ENCODE results near the gene ISY1.
"Not testable (repeated sequence)": the region's sequence is repeated elsewhere in the genome, so short reads cannot be mapped to it uniquely, and the experiment has no call there.

ISY1 gene

DNA sequence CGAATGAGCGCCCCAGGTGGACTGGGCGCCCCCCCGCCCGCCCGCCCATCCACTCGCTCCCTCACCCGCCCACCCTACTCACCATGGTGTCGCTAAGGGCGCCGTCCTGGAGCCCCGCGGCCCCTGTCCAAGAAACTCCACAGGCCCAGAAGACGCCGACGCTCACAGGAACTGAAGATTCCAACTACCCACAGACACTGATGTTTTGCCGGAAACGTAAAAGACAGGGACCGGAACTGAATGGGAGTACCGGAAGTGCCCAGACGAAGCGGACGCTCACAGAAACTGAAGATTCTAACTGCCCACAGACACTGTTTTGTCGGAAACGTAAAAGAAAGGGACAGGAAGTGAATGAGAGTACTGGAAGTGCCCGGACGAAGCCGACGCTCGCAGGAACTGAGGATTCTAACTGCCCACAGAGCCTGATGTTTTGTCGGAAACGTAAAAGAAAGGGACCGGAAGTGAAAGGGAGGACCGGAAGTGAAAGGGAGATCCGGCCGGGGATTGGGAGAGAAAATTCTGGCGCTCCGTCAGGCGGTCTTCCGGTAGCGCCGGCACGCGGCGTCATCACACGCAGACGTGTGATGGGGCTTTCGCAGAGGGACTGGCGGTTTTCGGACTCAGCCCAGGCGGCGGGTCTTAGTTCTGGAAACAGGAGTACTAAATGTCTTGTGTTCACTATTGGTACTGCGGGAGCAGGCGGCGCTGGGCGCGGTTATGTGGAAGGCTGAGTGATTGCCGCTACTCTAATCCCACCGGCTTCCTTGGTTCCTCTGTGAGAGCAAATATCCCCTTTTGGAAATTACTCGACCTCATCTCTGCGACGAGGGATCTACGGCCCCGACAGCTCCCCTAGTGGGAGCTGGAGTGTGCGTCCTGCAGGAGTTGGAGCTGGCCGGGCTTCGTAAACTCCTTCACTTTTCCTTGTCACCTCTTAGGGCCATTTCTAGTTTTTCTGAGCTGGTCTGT lies at the start of gene ISY1:
ISY1 (minus strand) TSS at position 173 of the 969 bp plus-strand sequence; CDS start at position 85, 88 bp downstream.
- peak; percentile 86 for DNase-seq (ENCODE audit: low read depth)

DNA sequence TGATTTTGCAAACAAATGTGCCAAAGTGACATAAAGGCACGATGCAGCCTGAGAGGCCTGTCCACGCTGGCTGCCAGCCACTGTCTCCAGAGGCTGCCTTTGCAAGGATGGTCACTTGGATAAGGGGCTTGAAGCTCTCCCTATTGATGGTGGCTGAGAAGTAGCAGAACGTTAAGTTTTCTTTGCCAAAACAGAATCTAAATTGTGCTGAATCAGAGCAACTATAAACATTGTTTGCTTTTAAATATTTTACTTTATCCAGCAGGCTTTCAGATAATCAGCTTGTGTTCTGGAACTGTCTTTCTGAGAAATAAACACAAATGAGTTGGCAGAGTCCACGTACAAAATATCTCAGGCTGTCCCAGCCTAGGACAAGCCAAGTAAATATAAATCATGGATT lies 46.6 kb upstream of the ISY1 start:
- DNase-seq (ENCODE audit: low read depth) = no peak

DNA sequence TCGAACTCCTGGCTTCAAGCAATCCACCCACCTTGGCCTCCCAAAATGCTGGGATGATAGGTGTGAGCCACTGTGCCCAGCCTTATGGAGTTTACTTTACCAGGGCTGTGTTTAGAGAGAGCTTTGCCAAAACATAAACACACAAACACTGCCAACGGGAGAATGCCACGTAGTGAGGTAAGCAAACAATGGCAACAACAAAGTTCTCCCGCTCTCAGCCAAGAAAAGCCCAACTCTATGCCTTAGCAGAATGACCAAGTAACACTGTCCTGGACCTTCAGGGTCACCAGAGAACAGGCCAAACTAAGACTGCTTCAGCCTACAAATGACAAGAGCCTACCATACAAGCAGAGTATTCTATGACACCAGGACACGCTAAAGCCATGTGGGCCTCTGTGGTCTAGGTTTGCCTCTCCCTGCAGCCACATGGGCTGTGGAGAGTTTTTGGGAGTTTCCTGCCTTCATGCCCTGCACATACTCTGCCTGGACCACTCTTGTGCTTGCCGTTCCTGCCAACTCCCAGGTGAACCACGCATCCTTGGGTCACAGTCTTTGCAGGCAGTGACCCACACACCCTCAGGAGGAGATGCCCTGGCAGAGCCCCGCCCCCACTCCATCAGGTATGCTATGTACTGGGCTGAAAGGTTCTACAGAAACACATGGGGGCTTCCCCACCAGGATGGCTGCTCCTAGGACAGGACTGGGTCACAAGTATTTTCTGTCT lies 44.4 kb upstream of the ISY1 start:
- DNase-seq (ENCODE audit: low read depth) = no peak

DNA sequence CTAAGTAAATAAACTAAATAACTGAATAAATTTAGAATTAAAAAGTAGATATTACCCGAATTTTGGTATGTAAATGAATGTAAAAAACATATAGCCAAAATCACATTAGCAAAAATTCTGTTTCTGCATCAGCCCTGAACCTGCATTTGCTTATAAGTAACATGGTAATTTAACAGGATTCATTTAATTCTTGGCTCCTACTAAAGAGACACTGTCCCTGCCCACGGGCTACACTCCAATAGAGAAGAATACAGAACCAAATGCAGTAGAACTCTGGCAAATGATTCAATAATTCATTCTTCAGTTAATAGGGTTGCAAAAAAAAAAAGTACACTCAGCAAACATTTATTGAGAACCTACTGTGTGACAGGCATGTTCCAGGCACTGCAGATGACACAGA lies 43.6 kb upstream of the ISY1 start:
- DNase-seq (ENCODE audit: low read depth) = no peak

DNA sequence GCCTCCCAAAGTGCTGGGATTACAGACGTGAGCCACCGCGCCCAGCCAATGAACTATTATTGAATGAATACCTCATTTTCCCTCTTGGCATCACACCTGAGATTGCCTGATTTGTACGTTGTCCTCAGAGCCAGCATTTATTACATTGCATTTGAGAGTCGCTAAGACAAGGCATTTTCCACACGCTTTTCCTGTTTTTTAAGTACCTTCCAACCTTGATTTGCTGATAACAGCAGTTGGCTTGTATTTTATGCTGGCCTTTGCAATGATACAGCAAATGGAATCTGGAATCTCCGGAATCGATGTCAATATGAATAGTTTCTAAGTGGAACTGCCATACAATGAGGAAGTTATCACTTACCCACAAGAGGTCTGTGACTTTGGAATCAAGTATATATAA lies 38.5 kb upstream of the ISY1 start:
- DNase-seq (ENCODE audit: low read depth) = no peak

DNA sequence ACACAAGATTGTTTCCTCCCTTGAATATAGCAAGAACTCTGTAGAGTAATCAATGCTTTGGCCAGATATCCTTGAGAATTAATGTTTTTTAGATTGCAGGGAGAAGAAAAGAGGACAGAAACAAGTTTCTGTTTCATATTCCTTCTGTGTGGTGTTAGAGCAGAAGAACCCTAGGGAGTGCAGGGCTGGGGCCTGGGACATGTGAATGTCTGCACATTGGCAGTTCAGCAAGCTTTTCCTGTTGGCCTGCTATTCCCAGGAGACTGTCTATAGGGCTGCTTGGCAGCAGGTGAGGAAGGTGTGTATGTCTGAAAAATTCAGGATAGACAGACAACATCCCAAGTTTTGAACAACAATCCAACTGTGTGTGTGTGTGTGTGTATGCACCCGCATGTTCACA lies 36.5 kb upstream of the ISY1 start:
- no peak for DNase-seq (ENCODE audit: low read depth)

DNA sequence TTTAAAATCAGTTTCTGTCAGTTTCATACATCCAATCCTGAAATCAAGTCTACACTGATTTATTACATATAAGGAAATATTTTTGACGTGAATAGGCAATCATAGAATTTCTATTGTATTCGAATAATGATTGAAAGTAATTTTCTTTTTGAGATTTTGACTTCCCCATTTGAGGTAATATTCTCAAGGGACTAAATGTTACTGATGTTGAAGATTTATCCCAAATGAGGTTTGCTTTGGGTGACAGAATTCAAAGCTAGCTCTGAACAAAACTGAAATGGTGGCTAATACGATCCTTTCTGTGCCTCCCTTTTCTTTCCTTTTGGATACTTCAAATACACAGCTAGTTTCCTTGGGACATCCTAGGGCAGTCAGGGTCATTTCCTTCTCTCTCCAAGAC lies 35.7 kb upstream of the ISY1 start:
- DNase-seq (ENCODE audit: low read depth) = no peak

DNA sequence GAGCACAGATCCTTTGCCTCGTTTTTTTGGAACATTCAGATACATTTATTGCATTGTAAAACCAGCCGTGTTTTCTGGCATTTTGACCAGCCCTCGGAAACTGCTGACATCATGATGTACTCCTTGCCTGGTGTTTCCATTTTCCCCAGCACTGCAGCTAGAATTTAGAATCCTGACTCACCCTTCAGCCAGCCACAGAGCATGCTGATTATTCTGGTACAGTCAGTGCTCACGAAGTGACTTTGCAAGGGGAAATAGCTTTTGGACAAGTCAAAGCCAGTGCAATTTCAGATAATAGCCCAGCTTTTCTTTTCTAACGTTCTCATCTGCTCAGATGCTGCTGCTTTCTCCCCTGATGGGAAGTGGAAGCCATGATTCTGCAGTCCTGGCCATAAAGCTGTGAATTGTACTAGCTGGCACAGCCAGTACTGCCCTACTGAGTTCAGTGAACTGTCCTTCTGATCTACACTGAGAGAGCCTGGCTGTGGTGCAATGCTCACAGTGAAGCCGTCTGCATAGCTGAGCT lies 34.9 kb upstream of the ISY1 start:
- DNase-seq (ENCODE audit: low read depth) = no peak

DNA sequence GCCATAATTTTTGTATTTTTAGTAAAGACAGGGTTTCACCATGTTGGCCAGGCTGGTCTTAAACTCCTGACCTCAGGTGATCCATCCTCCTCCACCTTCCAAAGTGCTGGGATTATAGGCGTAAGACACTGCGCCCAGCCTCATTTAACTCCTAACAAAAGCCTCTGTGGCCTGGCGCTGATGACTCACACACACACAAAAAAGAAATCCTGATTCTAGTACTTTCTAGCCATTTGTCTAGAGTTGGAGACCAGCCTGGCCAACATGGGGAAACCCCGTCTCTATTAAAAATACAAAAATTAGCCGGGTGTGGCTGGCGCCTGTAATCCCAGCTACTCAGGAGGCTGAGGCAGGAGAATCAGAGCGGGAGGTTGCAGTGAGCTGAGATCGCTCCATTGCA lies 28.9 kb upstream of the ISY1 start:
- DNase-seq (ENCODE audit: low read depth) = not testable (repeated sequence)

DNA sequence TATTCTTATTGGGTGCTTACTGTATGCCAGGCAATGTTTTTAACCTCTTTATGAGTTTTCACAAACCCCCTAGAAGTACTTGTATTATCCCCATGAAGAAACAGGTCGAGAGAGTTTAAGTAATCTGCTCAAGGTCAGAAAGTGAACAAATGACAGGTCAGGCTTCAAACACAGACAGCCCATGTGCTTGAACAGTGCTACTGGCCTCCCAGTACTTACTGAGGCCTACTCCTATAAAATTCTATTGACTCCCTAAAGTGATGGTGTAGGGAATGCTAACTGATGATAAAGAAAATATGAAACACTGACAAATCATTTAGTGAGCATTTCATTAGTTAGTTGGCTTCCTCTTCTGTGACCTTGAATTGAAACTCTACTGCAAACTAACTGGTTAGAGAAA lies 27.0 kb upstream of the ISY1 start:
- no peak for DNase-seq (ENCODE audit: low read depth)

DNA sequence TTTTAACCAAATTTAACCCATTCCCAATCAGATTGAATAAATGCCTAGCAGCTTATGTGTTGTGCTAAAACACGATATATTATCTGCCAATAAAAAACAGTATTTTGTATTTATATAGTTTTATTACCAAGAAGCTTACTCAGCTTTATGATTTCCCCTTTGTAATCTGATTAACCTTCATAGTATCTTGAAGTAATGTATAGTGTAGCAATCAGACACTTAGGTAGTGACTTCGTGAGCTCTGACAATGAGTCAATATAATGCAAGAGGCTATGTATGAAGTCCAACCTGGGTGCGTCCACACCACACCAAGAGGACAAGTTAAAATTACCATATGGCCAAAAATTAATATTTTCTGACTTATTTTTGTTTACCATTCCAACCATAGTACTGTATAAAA lies 24.9 kb upstream of the ISY1 start:
- DNase-seq (ENCODE audit: low read depth) = no peak

DNA sequence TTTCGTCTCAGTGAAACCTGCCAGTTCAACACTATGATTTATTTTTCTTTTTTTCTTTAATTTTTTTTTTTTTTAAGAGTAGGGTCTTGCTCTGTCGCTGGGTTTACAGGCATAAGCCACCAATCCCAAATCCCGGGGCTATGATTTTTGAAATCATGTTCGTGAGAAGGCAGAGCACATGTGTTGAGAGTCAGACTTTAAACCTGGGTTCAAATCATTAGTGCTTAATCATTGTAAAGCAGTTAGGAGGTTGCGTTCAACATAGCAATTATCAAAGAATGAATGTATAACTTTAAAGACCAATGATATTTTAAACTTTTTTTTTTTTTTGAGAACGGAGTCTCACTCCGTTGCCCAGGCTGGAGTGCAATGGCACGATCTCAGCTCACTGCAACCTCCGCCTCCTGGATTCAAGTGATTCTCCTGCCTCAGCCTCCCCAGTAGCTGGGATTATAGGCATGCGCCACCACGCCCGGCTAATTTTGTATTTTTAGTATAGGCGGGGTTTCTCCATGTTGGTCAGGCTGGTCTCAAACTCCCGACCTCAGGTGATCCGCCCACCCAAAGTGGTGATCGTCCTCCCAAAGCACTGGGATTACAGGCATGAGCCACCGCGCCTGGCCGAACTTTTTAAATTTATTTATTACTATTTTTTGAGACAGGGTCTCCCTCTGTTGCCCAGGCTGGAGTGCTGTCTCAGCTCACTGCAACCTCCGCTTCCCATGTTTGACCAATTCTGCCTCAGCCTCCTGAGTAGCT lies 24.1 kb upstream of the ISY1 start:
- not testable (repeated sequence) for DNase-seq (ENCODE audit: low read depth)

DNA sequence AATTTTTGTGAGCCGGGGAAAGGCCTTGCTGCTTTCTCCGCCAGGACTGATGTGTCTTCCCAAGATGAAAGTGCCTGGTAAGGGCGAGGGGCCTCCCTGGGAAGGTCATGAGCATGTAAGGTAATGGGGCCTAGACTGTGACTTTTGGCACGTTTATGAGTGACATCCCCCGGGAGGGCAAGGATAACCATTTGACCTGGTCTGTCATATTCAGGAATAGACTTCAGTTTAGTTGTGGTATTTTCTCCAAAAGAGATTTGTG lies 23.5 kb upstream of the ISY1 start:
- no peak for DNase-seq (ENCODE audit: low read depth)

DNA sequence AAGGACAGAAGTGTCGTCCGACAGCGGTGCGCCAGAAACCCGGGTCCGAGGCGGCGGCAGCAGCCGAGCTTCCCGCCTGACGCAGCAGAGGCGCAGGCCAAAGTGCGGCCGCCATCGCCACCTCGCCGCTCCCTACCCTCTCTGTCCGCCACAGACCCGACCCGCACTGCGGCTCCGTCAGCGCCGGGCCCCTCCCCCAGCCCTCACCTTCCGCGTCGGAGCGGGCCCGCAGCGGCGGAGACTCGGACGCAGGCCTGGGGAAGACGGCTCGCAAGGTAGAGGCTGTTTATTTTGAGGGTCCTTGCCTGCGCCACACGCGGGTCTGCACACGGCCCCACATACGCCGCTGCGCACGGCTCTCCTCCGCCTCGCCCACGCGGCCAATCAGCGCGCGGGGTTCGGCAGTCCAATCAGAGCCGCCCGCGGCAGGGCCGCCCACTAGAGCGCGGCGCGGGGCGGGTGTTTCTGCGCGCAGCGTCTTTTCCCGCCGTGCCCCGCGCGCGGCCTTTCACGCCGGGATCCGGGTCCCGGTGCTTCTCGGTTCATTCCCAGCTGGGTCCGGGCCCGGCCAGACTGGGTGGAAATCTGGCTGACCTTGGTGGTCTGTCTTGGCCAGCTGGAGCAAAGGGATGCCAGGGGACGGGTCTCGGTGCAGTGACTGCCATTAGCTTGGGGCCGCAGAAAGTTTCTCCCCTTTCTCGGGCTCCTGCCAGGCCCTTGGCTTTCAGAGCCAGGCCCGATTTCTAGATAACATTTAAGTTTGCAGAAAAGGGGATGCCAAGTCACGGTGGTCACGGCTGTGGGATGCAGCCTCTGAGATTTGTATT lies 22.9 kb upstream of the ISY1 start, which contains the start of gene CNBP:
CNBP (minus strand) TSS at position 328 of the 827 bp plus-strand sequence. CDS start 12,139 bp downstream, outside the sequence.
- peak; percentile 89 for DNase-seq (ENCODE audit: low read depth)

DNA sequence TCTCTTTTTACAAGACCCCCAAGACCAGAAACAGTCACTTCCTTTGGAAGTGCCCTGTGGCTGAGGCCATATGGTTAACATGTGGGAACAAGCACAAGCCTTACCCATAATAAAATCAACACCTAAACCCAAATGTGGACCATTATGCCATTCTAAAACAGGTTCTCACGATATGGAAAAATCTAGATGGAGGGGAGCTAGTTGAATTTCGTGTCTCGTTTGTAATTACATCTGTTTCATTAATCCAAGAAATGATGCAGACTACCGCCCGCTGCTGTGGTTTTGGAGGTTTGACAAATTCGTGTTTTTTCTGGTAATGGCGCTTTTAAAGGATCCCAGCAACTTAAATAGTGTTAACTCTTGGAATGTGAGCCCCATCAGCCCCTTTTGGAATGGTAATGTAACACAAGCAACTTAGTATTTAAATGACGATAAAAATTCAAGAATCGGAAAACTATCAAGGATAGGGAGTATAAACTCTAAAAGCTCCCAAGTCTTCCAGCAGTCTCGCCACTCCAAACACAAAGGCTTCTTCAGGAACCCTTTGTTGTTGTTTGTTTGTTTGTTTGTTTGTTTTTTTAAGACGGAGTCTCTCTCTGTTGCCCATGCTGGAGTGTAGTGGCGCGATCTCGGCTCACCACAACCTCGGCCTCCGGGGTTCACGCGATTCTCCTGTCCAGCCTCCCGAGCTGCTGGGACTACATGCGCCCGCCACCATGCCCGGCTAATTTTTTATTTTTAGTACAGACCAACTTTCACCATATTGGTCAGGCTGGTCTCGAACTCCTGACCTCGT lies 21.7 kb upstream of the ISY1 start:
- no peak for DNase-seq (ENCODE audit: low read depth)

DNA sequence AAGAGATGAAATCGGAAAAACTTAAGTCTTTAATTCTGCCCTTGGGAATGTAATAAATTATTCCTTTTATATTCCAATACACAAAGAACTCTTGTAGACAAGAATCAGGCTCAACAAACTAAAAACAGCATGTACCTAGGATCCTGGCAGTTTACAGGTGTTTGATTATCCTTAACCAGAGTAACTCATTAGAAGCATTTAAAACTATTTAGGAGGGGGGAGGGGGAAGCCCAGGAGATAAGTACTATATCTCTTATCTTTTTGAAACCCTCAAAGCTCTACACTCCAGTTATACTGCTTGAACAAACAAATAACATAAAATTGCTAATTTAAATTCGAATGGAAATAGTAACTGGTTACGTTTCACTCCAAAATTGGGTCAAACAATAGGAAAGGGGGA lies 21.0 kb upstream of the ISY1 start:
- no peak for DNase-seq (ENCODE audit: low read depth)

DNA sequence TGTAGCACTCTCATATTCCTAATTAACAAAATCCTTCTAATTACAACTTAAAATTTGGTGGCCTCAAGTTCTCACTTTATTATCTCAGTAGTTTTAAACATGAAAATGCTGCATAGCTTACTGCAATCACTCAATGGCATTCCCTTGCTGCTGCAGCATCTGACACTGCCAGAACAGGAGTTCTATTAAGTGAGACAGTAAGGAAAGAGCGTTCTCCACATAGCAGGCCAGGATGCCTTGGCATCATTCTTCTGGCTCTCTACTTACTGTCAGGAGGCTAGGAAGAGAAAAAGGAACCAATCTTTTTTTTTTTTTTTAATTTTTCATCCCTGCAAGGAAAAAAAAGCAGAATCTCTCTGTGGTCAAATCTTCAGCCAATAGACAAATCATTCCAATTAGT lies 19.6 kb upstream of the ISY1 start:
- DNase-seq (ENCODE audit: low read depth) = no peak

DNA sequence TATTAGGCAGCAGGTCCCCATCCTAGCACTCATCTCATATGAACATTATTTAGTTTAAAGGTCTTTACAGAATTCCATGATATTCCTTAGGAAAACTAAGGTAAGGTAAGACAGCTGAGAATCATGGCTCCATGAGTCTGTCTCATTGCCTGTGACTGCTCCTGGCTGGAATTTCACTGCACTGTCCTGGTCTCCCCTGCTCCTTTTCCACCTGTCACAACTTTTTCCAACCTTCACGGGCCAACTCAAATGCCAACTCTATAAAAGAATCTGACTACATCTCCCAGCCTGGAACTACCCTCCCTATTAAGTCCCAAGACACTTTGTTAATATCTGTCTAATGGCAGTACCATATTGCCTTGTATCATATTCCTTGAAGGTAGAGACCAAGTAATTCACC lies 15.2 kb upstream of the ISY1 start:
- no peak for DNase-seq (ENCODE audit: low read depth)

DNA sequence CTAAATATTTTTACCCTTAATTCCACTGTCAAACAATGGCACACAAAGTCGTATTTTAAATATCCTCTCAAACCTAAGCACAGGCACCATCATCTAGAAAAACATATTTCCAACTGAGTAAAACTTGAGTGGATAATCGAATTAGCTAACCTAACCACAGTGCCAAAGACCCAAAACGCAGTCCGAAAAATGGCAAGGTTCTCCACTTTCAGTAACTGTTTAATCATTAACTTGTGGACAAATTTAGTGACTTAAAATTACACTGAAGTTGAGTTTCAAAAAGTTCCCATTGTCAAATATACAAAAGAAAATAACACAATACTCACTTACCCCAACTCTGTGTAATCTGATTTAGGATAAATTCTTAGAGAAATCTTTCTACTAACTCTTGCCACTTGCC lies 12.9 kb upstream of the ISY1 start:
- no peak for DNase-seq (ENCODE audit: low read depth)

DNA sequence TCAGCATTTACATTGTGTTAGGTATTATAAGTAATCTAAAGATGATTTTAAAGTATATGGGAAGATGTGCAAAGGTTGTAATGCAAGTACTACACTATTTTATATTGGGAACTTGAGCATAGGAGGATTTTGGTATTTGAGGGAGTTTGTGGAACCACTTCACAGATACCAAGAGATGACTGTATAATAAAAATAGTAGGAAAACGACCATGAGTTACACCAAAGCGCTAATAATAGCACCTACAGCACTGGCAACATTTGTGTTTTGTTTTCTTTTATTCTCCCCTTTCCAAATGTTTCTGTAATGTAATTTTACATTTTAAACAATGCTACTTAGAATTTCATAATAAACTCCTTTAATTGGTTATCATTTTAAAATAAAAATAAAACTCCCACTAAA lies 12.3 kb upstream of the ISY1 start:
- no peak for DNase-seq (ENCODE audit: low read depth)
